Stomach smooth muscle (tissue), 2 donors: Measurements from ENCODE around the gene MYOZ2.

Experiments used
- H3K27ac ChIP-seq: one replicate; pipeline ENCODE4 v1.7.0; 2013; ENCODE audit warnings: mild to moderate bottlenecking, low read length, inconsistent platforms
- H3K27me3 ChIP-seq, 2 donors: one replicate each; pipeline ENCODE4 v1.7.0; 2013; ENCODE audit warnings: low read length in 2 of 2; ENCODE audit not compliant: insufficient read depth in 2 of 2, control insufficient read depth in 1 of 2
- H3K36me3 ChIP-seq, 2 donors: one replicate each; pipeline ENCODE4 v1.7.0; 2013; ENCODE audit warnings: low read length in 2 of 2; ENCODE audit not compliant: control insufficient read depth in 2 of 2, insufficient read depth in 2 of 2
- H3K4me1 ChIP-seq: one replicate; pipeline ENCODE4 v1.7.0; 2013; ENCODE audit warnings: low read length; ENCODE audit not compliant: control insufficient read depth, insufficient read depth
- H3K4me3 ChIP-seq, 2 donors: one replicate each; pipeline ENCODE4 v1.7.0; 2013; ENCODE audit warnings: low read length in 2 of 2
- H3K9ac ChIP-seq, 2 donors: one replicate each; pipeline ENCODE4 v1.7.0; 2013; ENCODE audit warnings: low read length in 2 of 2, mild to moderate bottlenecking in 1 of 2
- H3K9me3 ChIP-seq, 2 donors: one replicate each; pipeline ENCODE4 v1.7.0; 2013; ENCODE audit warnings: low read length in 2 of 2; ENCODE audit not compliant: control insufficient read depth in 2 of 2
- donor health status: healthy.
- donor health status: Pancreatic carcinoma.

The MYOZ2 gene

GRCh38 chr4:119233750-119234149, 98.1 kb downstream of the MYOZ2 start:
- Histone ChIP-seq H3K9ac (no peak overlapping the region), H3K4me1 (peaks cover 6% of the 10 kb centered on the region), H3K4me3 (no peak overlapping the region), H3K27ac (no peak overlapping the region), H3K9me3 (no peaks in the 10 kb centered on the region), H3K36me3 (peaks cover 0 to 5% of the 10 kb centered on the region in 2 donors), H3K27me3 (no peaks in the 10 kb centered on the region)

- no peak overlapping the region for H3K27ac ChIP-seq
- peaks cover 0 to 8% of the 10 kb centered on the region in 2 donors for H3K36me3 ChIP-seq
- no peak overlapping the region for H3K4me3 ChIP-seq
- H3K9me3 ChIP-seq = no peaks in the 10 kb centered on the region
- H3K9ac ChIP-seq = no peak overlapping the region
- peaks cover 6% of the 10 kb centered on the region for H3K4me1 ChIP-seq
- no peaks in the 10 kb centered on the region for H3K27me3 ChIP-seq
These were observed 101.6 kb downstream of the MYOZ2 start for GRCh38 chr4:119237201-119237600.
